A549 (cell line): ENCODE measurements around the gene TGFBR2.

ENCODE experiments used
- BCL3 ChIP-seq: fragments of >200 bp; sonication (Bioruptor Twin); formaldehyde crosslinking; IDR thresholded peaks from 3 replicates; pipeline ENCODE4 v1.6.1; 2016
- EP300 ChIP-seq, 2 experiments: fragments of >200 bp; sonication (Bioruptor Twin); formaldehyde crosslinking; IDR thresholded peaks; 2 replicates in 1 of 2; 3 replicates in 1 of 2; pipeline ENCODE4 v1.6.1; 2016 to 2017
- JUN ChIP-seq, 2 experiments: fragments of >200 bp; sonication (Bioruptor Twin); formaldehyde crosslinking; IDR thresholded peaks; 2 replicates in 1 of 2; 3 replicates in 1 of 2; pipeline ENCODE4 v1.6.1; 2016 to 2017
- MYC ChIP-seq: IDR thresholded peaks from 2 replicates; pipeline ENCODE4 v1.6.1; 2012; ENCODE audit warnings: mild to moderate bottlenecking, inconsistent platforms, low read length, improper control_type of control experiment, borderline replicate concordance
- POLR2A ChIP-seq: IDR thresholded peaks from 2 replicates; pipeline ENCODE4 v1.6.1; 2012; ENCODE audit warnings: mild to moderate bottlenecking, low read length
- RAD21 ChIP-seq, 2 experiments: fragments of >200 bp in 1 of 2; sonication (Bioruptor Twin) in 1 of 2; formaldehyde crosslinking in 1 of 2; IDR thresholded peaks in 1 of 2; conservative IDR thresholded peaks in 1 of 2; 2 replicates in 1 of 2; 3 replicates in 1 of 2; pipeline ENCODE4 v1.6.1; 2012 to 2018; ENCODE audit warnings: inconsistent platforms in 1 of 2
- TF ChIP-seq, protein P1 (sequence below): fragments of >200 bp; sonication (Bioruptor Twin); formaldehyde crosslinking; IDR thresholded peaks from 3 replicates; pipeline ENCODE4 v1.5.1; 2016

DNA sequence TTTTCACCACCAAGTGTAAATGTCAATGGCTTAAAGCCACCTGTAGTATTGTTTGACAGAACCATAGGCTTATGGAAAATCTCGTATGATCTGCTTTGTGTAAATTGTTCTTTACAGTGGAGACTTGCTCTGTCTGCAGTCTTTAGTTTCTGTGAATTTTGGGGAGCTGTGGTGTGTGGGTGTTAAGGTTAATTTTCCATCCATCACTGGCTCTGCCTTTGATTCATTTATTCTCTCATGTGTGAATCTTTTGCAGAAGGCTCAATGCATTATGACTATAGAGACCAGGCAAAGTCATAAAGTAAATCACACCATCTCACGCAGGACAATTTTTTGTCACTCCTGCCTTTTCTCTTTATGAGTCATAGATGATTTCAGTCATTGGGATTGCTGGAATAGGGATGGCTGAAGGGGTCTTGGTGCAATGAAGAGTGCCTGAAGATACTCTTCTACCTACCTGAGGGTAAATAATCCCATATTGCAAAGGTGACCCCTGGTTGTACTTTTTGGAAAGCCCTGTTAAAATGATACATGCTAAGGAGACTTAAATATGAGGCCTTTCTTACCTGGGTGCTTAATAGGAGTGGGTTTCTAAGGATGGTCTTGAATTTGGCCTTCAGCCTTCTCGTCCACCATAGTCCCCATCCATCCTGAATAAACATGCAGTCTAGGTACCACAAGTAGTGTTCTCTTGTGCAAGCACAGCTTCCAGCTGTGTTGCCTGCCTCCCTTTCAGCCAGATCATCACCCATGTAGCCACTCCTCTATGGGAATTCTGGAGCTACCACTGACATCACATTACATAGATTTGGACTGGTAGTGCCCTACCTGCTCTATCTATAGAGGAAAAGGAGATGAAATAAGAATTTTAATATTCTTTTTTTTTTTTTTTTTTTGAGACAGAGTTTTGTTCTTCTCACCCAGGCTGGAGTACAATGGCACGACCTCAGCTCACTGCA is 14.3 kb downstream of the TGFBR2 start:
- TF ChIP-seq POLR2A (no peak), MYC (no peak), JUN (IDR thresholded peaks at IDR 0.05) (no peak), EP300 (IDR thresholded peaks at IDR 0.05) (no peak), BCL3 (no peak), RAD21 (conservative IDR thresholded peaks at IDR 0.05 in 1 of 2, IDR thresholded peaks at IDR 0.05 in 1 of 2) (no peak)
- TF ChIP-seq, protein P1, sequence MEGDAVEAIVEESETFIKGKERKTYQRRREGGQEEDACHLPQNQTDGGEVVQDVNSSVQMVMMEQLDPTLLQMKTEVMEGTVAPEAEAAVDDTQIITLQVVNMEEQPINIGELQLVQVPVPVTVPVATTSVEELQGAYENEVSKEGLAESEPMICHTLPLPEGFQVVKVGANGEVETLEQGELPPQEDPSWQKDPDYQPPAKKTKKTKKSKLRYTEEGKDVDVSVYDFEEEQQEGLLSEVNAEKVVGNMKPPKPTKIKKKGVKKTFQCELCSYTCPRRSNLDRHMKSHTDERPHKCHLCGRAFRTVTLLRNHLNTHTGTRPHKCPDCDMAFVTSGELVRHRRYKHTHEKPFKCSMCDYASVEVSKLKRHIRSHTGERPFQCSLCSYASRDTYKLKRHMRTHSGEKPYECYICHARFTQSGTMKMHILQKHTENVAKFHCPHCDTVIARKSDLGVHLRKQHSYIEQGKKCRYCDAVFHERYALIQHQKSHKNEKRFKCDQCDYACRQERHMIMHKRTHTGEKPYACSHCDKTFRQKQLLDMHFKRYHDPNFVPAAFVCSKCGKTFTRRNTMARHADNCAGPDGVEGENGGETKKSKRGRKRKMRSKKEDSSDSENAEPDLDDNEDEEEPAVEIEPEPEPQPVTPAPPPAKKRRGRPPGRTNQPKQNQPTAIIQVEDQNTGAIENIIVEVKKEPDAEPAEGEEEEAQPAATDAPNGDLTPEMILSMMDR: no peak
